ENCODE results near the gene CXCR5.

CXCR5 gene

DNA sequence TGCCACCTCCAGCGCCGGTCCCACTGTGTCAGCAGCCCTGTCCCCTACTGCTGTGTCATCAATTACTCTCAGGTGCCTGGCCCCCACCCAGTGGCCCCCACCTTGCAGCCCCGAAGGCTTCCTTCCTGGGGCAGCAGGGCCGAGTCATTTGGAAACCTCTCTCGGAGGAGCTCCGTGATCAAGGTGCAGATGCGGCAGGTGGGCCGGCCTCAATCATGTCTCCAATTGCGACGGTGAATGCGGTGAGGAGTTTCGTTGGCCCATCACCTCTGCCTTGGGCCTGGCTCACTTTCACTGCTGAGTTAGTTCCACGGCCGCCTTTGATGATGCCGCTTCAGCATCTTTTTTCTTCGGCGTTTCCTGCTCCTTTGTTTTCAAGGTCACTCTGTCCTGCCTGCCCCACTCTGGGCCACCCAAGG, 11.3 kb upstream of the CXCR5 start:
- no peak for TF ChIP-seq CTCF (IDR thresholded peaks at IDR 0.05)
- Histone ChIP-seq H3K27me3 (ENCODE audit: control insufficient read depth, insufficient read depth, low read length) (no peaks in the 10 kb centered on the region), H3K79me2 (no peaks in the 10 kb centered on the region), H3K4me2 (ENCODE audit: low read length) (no peak overlapping the region), H2AFZ (peak overlapping the region; percentile 69), H3K9me3 (ENCODE audit: control insufficient read depth, low read length) (no peaks in the 10 kb centered on the region), H3K4me1 (peaks cover 9% of the 10 kb centered on the region), H3K4me3 (ENCODE audit: low read depth, low read length) (no peak overlapping the region), H3K27ac (no peak overlapping the region), H3K36me3 (ENCODE audit: control insufficient read depth, insufficient read depth, low read length) (no peaks in the 10 kb centered on the region), H3K9ac (no peak overlapping the region)

DNA sequence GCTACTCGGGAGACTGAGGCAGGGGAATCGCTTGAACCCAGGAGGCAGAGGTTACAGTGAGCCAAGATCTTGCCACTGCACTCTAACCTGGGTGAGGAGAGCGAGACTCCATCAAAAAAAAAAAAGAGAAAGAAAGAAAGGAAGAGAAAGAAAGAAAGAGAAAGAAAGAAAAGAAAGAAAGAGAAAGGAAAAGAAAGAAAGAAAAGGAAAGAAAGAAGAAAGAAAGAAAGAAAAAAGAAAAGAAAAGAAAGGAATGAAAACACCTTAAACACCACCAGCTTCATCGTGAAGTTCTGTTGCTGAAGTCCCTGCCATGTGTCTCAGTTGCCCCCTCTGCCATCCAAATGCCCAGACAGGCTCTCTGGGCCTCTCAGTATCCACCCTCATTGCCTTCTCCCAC, 9.9 kb upstream of the CXCR5 start:
- Histone ChIP-seq H3K36me3 (ENCODE audit: control insufficient read depth, insufficient read depth, low read length) (no peaks in the 10 kb centered on the region), H3K4me1 (peaks cover 9% of the 10 kb centered on the region), H2AFZ (no peak overlapping the region), H3K9me3 (ENCODE audit: control insufficient read depth, low read length) (no peaks in the 10 kb centered on the region), H3K79me2 (no peaks in the 10 kb centered on the region), H3K4me2 (ENCODE audit: low read length) (no peak overlapping the region), H3K27me3 (ENCODE audit: control insufficient read depth, insufficient read depth, low read length) (no peaks in the 10 kb centered on the region), H3K9ac (no peak overlapping the region), H3K4me3 (ENCODE audit: low read depth, low read length) (no peak overlapping the region), H3K27ac (no peak overlapping the region)
- TF ChIP-seq CTCF (IDR thresholded peaks at IDR 0.05): no peak

- Histone ChIP-seq H3K27me3 (ENCODE audit: control insufficient read depth, insufficient read depth, low read length) (no peaks in the 10 kb centered on the region), H3K9me3 (ENCODE audit: control insufficient read depth, low read length) (no peaks in the 10 kb centered on the region), H3K9ac (no peak overlapping the region), H3K36me3 (ENCODE audit: control insufficient read depth, insufficient read depth, low read length) (no peaks in the 10 kb centered on the region), H3K4me2 (ENCODE audit: low read length) (no peak overlapping the region), H2AFZ (no peak overlapping the region), H3K4me1 (peaks cover 7% of the 10 kb centered on the region), H3K4me3 (ENCODE audit: low read depth, low read length) (no peak overlapping the region), H3K79me2 (no peaks in the 10 kb centered on the region), H3K27ac (no peak overlapping the region)
- TF ChIP-seq CTCF (IDR thresholded peaks at IDR 0.05): no peak
Observed at GRCh38 chr11:118876286-118876685, 7.4 kb upstream of the CXCR5 start.

GRCh38 chr11:118877487-118878162, 6.1 kb upstream of the CXCR5 start:
- Histone ChIP-seq H2AFZ (peak overlapping the region; percentile 9), H3K27ac (no peak overlapping the region), H3K9ac (no peak overlapping the region), H3K4me1 (peaks cover 3% of the 10 kb centered on the region), H3K79me2 (no peaks in the 10 kb centered on the region), H3K4me3 (ENCODE audit: low read depth, low read length) (no peak overlapping the region), H3K27me3 (ENCODE audit: control insufficient read depth, insufficient read depth, low read length) (no peaks in the 10 kb centered on the region), H3K4me2 (ENCODE audit: low read length) (no peak overlapping the region), H3K36me3 (ENCODE audit: control insufficient read depth, insufficient read depth, low read length) (no peaks in the 10 kb centered on the region), H3K9me3 (ENCODE audit: control insufficient read depth, low read length) (no peaks in the 10 kb centered on the region)
- TF ChIP-seq CTCF (IDR thresholded peaks at IDR 0.05): no peak

DNA sequence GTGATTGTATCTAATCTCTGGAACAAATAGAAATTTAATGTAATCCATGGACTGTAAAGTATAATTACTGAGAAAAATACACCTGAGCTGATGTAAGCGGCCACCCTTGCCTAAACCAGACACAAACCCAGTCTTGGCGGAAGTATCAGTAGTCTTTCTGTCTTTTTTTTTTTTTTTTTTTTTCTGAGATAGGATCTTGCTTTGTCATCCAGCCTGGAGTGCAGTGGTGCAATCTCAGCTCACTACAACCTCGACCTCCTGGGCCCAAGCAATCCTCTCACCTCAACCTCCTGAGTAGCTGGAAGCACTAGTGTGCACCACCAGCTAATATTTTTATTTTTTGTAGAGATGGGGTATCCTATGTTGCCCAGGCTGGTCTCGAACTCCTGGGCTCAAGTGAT, 5.5 kb upstream of the CXCR5 start:
- Histone ChIP-seq H3K9ac (no peak overlapping the region), H3K27ac (no peak overlapping the region), H3K4me2 (ENCODE audit: low read length) (no peak overlapping the region), H3K79me2 (no peaks in the 10 kb centered on the region), H3K27me3 (ENCODE audit: control insufficient read depth, insufficient read depth, low read length) (no peaks in the 10 kb centered on the region), H3K4me3 (ENCODE audit: low read depth, low read length) (no peak overlapping the region), H3K4me1 (peaks cover 2% of the 10 kb centered on the region), H2AFZ (no peak overlapping the region), H3K36me3 (ENCODE audit: control insufficient read depth, insufficient read depth, low read length) (no peaks in the 10 kb centered on the region), H3K9me3 (ENCODE audit: control insufficient read depth, low read length) (no peaks in the 10 kb centered on the region)
- TF ChIP-seq CTCF (IDR thresholded peaks at IDR 0.05): no peak

Measured in parathyroid adenoma (tissue), 2 donors.